T-helper 2 cell treated with Interferon-gamma antibody and Interleukin-4, amounts not matched to agents 100 ng/mL and 5 ng/mL, for 36 hours (primary cell): ENCODE results near the gene METTL6. TPM values are rescaled to one million over a fixed set of nuclear protein-coding genes. Genes with fewer than 3 reads are reported as not detected.
"Not testable (repeated sequence)": the region's sequence is repeated elsewhere in the genome, so short reads cannot be mapped to it uniquely, and the experiment has no call there.

Experiments
- intact Hi-C: fragments of 100-400 bp; cut with micrococcal nuclease; formaldehyde crosslinking; loops from one replicate; pipeline ENCODE4 v1.15.1; 2023
- total RNA-seq: library from RNA; stranded (reverse); gene quantifications from 2 replicates; pipeline ENCODE4 v1.2.3, GENCODE V29; 2022

Gene METTL6
- total RNA-seq, 1 donor from 2014 or later = 17.9 TPM

GRCh38 chr3:15375461-15376000 lies 51.8 kb downstream of the METTL6 start:
- intact Hi-C loops = no loop called here

- intact Hi-C loops = no loop called here
Measured at GRCh38 chr3:15372918-15373317, 54.4 kb downstream of the METTL6 start.

- intact Hi-C loops = no loop called here
Measured at GRCh38 chr3:15368561-15369135, 58.7 kb downstream of the METTL6 start.

GRCh38 chr3:15367059-15367458 lies 60.3 kb downstream of the METTL6 start:
- intact Hi-C loops = no loop called here

- intact Hi-C loops = not testable (repeated sequence)
Measured at GRCh38 chr3:15364078-15364477, 63.3 kb downstream of the METTL6 start.

GRCh38 chr3:15361494-15362214 lies 65.7 kb downstream of the METTL6 start:
- intact Hi-C loops = loop anchor here (1.0 kb wide), 1 partner anchor 17 kb away; no protein-coding TSS in a partner anchor

GRCh38 chr3:15360788-15361493 lies 66.4 kb downstream of the METTL6 start:
- intact Hi-C loops = loop anchor here (1.0 kb wide), 1 partner anchor 17 kb away; no protein-coding TSS in a partner anchor

Other genes starting within 250 kb of the METTL6 start
- 31.0 and 34.9 TPM in 2 replicates for gene CAPN7, start 221.3 kb downstream of the METTL6 start, total RNA-seq
- 41.9 and 42.1 TPM in 2 replicates for gene SH3BP5, start 95.0 kb downstream of the METTL6 start, total RNA-seq
- 27.8 and 28.9 TPM in 2 replicates for gene EAF1, start 54 bp upstream of the METTL6 start, total RNA-seq
- gene COLQ, start 94.2 kb upstream of the METTL6 start, total RNA-seq = 2.7 and 3.9 TPM in 2 replicates
- 18.7 and 20.8 TPM in 2 replicates for gene HACL1, start 174.0 kb upstream of the METTL6 start, total RNA-seq
- gene BTD, start 174.2 kb upstream of the METTL6 start, total RNA-seq = 5.4 and 6.4 TPM in 2 replicates